H1 (cell line): ENCODE results near the gene DOK6. TPM values are rescaled to one million over a fixed set of nuclear protein-coding genes. Genes with fewer than 3 reads are reported as not detected.

Source experiments
- CHD7 ChIP-seq: fragments of 300-600 bp; sonication (generic); IDR thresholded peaks from 2 replicates; pipeline ENCODE4 v1.7.1; 2012; ENCODE audit warnings: low read length, moderate library complexity, mild to moderate bottlenecking, inconsistent platforms; ENCODE audit not compliant: insufficient replicate concordance
- polyA plus RNA-seq, 7 experiments: library from polyadenylated mRNA; depleted of rRNA in 3 of 7; stranded (reverse) in 5 of 7; unstranded in 2 of 7; fragments of >200 nt in 5 of 7; fragments of 200-250 nt in 2 of 7; gene quantifications; 1 replicate in 5 of 7; 2 replicates in 1 of 7; 4 replicates in 1 of 7; pipeline versions ENCODE4 v1.2.1 to v1.2.3, GENCODE V29; 2011 to 2013; ENCODE audit warnings: missing spikeins in 2 of 7, mixed read lengths in 2 of 7
- total RNA-seq: library from RNA; stranded (reverse); fragmentation: NEBNext Ultra II Directional; extraction: Animal tissue kit (Norgen Biotek cat#: 25700); gene quantifications from 2 replicates; pipeline ENCODE4 v1.2.1, GENCODE V29; 2021

DOK6 gene
- total and polyA plus RNA-seq, 2 of the 8 experiments (the other 6 are each of a cell fraction or from before 2014, with no cell fraction given) = 0.33 to 0.50 TPM

GRCh38 chr18:69780851-69781250, 380.2 kb downstream of the DOK6 start (continued):
- no peak for TF ChIP-seq CHD7
